G401.6 (cell line): ENCODE data around the gene KANTR.
"Not testable (repeated sequence)": the region's sequence is repeated elsewhere in the genome, so short reads cannot be mapped to it uniquely, and the experiment has no call there.

Experiments used
- FAIRE-seq: peaks from 2 replicates; lab custom pipeline; 2012; peaks lifted over from hg19 to GRCh38; lab: Jason Lieb, UNC

KANTR gene

GRCh38 chrX:53128097-53128749 lies 34.3 kb downstream of the KANTR start:
- no peak for FAIRE-seq

DNA sequence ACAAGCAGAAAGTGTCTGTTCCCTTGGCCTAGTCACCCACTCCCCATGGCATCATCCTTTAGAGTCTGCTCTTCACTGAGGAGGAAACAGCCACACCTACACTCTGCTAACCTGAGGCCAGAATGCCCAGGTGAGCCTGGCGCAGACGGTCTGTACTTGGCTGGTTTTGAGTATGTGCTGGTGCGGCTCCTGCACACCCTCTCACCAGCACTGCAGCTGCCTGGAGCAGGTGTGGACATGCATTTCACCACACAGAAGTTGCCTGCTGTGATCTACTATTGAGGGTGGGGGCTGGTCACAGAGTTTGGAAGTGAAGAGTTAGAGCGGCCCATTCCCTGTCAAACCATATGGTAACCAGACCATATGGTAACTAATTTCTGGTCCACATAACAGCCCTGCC lies 39.5 kb downstream of the KANTR start:
- FAIRE-seq, result no peak

- no peak for FAIRE-seq
Measured at GRCh38 chrX:53135581-53135980, 41.6 kb downstream of the KANTR start.

GRCh38 chrX:53153581-53153980 lies 59.6 kb downstream of the KANTR start:
- no peak for FAIRE-seq

DNA sequence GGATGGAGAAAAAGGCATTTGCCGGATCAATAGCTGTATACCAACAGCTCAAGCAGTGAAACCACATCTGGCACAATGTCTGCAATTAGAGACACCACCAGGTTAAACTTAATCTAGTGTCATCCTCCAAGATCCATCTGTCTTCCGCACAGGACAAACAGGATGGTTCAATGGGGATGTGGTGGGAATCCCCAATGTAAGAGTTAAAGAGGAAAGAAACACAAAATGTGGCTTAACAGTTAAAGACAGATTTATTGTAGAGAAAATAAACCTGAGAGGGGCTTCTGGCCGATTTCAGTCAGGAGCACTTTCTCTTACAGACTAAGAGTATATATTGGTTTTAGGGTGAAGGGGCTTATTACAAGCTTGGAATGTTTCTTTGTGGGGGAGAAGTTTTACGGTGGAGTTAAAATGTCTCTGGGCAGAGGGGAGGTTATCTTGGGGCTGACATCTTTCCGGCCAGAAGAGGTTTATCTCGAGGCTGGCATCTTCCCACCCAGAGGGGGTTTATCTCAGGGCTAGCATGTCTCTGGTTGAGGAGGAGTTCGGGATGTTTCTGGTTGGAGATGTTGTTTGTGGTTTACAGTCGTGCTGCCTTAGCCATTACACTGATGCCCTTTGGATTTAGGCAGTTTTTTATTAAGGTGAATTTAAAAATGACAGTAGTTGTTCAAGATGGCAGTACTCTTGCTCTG lies 61.7 kb downstream of the KANTR start:
- FAIRE-seq, result no peak

DNA sequence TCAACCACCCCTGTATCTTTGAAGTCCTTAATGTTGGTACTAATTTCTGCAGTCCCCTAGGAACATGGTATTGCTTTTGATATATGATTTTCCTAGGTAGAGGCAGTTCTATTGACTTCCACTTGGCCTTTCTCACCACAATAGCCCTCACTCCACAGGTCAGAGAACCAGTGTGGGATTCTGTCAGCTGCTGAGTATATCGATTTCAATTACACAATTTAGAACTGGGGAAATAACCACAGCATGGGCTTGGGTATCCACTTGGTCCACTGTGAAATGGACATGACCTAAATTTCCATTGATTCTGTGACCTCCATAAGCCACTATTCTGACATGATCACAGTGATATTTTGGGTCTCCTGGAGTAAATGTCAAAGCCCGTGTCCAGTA lies 62.3 kb downstream of the KANTR start:
- no peak for FAIRE-seq

DNA sequence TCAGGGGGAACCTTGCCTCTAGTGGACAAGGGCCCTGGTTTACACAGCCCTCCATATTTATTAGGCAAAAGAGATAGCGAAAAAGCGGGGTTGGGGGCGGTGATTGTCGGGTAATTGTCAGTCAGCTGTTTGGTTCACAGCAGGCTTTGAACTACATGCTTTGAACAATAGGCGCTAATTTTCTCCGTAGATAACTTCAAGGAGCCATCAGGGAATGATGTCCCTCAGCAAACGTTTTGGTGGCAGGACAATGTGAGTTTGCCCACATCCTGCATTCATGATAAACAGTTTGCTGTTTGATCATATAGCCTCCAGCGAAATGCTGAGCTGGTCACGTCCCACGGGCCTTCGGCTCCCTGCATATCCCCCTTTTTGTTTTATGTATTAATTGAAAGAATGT lies 65.2 kb downstream of the KANTR start:
- no peak for FAIRE-seq

GRCh38 chrX:53160297-53160983 lies 66.5 kb downstream of the KANTR start:
- no peak for FAIRE-seq

- no peak for FAIRE-seq
Measured at GRCh38 chrX:53163436-53163835, 69.5 kb downstream of the KANTR start.

- not testable (repeated sequence) for FAIRE-seq
Measured at GRCh38 chrX:53164566-53164965, 70.6 kb downstream of the KANTR start.

DNA sequence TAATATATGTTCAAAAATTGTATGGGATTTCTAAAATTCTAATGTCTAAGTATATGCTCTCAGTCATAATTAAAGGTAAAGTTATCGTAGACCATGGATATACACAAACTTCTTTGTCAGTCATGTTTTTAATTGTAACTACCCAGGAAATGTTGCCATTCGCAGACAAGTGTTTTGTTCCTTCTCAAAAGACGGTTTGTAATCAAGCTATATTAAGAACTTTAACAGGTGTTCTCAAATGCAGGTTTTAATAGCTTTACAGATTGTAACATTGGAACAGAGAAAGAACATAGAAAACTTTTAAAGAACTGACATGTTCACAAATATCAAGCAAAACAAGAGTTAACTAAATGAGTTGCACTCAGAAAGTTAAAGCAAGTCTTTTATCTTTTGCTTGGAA lies 72.2 kb downstream of the KANTR start:
- peak; percentile 37 for FAIRE-seq

- no peak for FAIRE-seq
Measured at GRCh38 chrX:53171356-53171755, 77.4 kb downstream of the KANTR start.
